GM10248 (cell line): Measurements from ENCODE around the gene ITGB7.
"Not testable (repeated sequence)": the region's sequence is repeated elsewhere in the genome, so short reads cannot be mapped to it uniquely, and the experiment has no call there.

Experiments
- CTCF ChIA-PET: fragments of 300-600 bp; sonication (Branson Sonifier 250); formaldehyde crosslinking; extraction: SDS; loops from one replicate; lab custom pipeline; 2021; ENCODE audit warnings: antibody characterized with exemption; lab: Yijun Ruan, JAX
- POLR2A ChIA-PET: fragments of 350-650 bp; sonication (Branson Sonifier 250); formaldehyde crosslinking; extraction: SDS; loops from one replicate; lab custom pipeline; 2020; ENCODE audit warnings: antibody characterized with exemption; lab: Yijun Ruan, JAX
- DNase-seq: peaks from one replicate; pipeline ENCODE4 v3.0.0; 2012; ENCODE audit errors: extremely low spot score
- CTCF ChIP-seq: IDR thresholded peaks from 2 replicates; pipeline ENCODE4 v1.5.1; 2012; ENCODE audit warnings: mild to moderate bottlenecking, low read depth; ENCODE audit errors: extremely low read depth, missing control alignments, control extremely low read depth

The ITGB7 gene

GRCh38 chr12:53211476-53212381 lies 4.7 kb upstream of the ITGB7 start:
- CTCF ChIA-PET, result interaction anchor here (0.8 to 19.5 kb wide), 32 partner anchors 8 to 546 kb away, joined by 3 to 383 read pairs (median 6); partner anchors contain the start of genes AAAS, CSAD, ESPL1 and MYG1
- POLR2A ChIA-PET, result interaction anchor here (1.2 kb wide), 1 partner anchor 56 kb away, joined by 3 read pairs; the partner anchor contains the start of gene ESPL1
- TF ChIP-seq CTCF, result peak; percentile 49
- no peak for DNase-seq

DNA sequence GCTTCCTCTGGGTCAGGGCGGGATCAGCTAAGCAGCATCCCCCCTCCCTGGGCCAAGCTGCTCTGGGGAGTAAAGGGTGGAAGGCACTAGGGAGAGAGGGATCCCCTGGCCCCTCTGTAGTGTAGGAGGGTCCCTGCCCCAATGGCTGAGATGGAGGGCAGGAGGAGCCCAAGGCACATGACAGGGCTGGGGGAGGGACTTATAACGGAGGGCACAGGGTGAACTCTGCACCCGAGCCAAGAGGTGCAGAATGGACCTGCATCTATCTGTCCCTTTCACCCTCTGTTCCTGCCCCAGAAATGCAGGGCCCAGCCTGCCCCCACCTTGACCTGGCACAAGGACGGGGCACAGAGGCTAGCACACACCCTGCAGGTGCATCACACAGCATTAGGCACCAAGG lies 3.8 kb upstream of the ITGB7 start:
- no peak for TF ChIP-seq CTCF
- DNase-seq, result no peak
- CTCF ChIA-PET, result interaction anchor here (0.7 to 19.5 kb wide), 21 partner anchors 9 to 547 kb away, joined by 3 to 383 read pairs (median 6); partner anchors contain the start of genes AAAS, CSAD, ESPL1 and MYG1
- POLR2A ChIA-PET, result interaction anchor here (1.2 kb wide), 1 partner anchor 57 kb away, joined by 3 read pairs; the partner anchor contains the start of gene ESPL1

DNA sequence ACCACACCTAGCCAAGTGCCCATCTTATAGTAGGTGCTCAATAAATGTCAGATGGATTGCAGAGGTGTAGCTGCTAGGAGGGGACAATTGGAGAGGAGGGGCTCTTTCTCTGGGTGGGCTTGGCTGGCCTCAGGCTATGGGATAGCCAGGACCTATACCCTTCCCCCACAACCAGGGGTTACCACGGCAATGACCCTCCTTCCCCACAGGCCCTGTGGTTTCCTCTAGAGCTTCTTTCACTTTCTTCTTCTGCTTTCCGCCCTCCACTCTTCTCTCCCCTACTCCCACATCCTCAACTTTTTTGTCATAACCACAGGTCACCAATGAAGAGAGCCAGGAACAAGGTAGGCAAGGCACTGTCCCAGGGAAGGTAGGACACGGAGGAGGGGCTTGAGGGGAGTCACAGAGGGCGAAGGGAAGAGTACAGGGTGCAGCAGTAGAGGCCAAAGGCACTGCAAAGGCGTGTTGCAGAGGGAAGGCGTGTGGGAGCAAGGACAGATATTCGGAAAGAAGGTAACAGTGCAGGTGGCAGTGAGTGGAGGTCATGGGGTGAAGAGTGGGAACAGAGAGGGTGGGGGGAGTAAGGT lies 1.9 kb upstream of the ITGB7 start:
- peak; percentile 72 for DNase-seq
- POLR2A ChIA-PET, result interaction anchor here (0.5 to 1.1 kb wide), 2 partner anchors 86 to 112 kb away, joined by 3 read pairs; partner anchors contain the start of gene PFDN5
- CTCF ChIA-PET, result interaction anchor here (0.7 to 19.5 kb wide), 19 partner anchors 8 to 212 kb away, joined by 3 to 383 read pairs (median 3); partner anchors contain the start of genes AAAS, CSAD, ESPL1 and MYG1
- no peak for TF ChIP-seq CTCF

- no peak for TF ChIP-seq CTCF
- ChIA-PET POLR2A (interaction anchor here (1.1 kb wide), 1 partner anchor 113 kb away, joined by 3 read pairs; no protein-coding TSS in a partner anchor), CTCF (interaction anchor here (0.7 to 19.5 kb wide), 15 partner anchors 8 to 115 kb away, joined by 3 to 383 read pairs (median 3); partner anchors contain the start of genes AAAS, ESPL1, MYG1 and PFDN5)
- DNase-seq, result no peak
Measured at GRCh38 chr12:53208435-53208834, 1.4 kb upstream of the ITGB7 start.

GRCh38 chr12:53205747-53206419 lies 1.2 kb downstream of the ITGB7 start:
- ChIA-PET CTCF (interaction anchor here (1.3 to 19.5 kb wide), 9 partner anchors 10 to 139 kb away, joined by 3 to 383 read pairs (median 6); partner anchors contain the start of genes AAAS, MYG1 and PFDN5), POLR2A (interaction anchor here (0.6 kb wide), 1 partner anchor 13 kb away, joined by 3 read pairs; no protein-coding TSS in a partner anchor)
- peak; percentile 83 for DNase-seq
- TF ChIP-seq CTCF, result no peak

DNA sequence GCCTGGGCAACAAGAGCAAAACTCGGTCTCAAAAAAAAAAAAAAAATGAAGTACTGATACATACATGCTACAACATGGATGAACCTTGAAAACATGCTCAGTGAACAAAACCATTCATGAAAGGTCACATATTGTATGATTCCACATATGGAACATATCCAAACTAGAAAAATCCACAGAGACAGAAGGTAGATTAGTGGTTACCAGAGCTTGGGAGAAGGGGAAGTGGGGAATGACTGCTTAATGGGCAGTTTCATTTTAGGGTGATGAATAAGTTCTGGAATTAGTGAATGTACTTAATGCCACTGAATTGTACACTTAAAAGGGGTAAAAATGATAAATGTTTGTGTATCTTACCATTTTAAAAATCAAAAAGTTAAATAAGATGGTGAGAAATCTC lies 2.7 kb downstream of the ITGB7 start:
- DNase-seq, result no peak
- ChIA-PET POLR2A (no interaction called here), CTCF (interaction anchor here (1.1 to 19.5 kb wide), 6 partner anchors 9 to 140 kb away, joined by 3 to 383 read pairs (median 6); partner anchors contain the start of genes MYG1 and PFDN5)
- no peak for TF ChIP-seq CTCF

GRCh38 chr12:53202316-53202715 lies 4.7 kb downstream of the ITGB7 start:
- ChIA-PET POLR2A (interaction anchor here (0.6 kb wide), 1 partner anchor 277 kb away, joined by 3 read pairs; no protein-coding TSS in a partner anchor), CTCF (interaction anchor here (0.8 to 19.5 kb wide), 9 partner anchors 11 to 154 kb away, joined by 3 to 383 read pairs (median 3); partner anchors contain the start of genes MYG1 and PFDN5)

More at GRCh38 chr12:53202316-53202715, 4.7 kb downstream of the ITGB7 start:
- DNase-seq, result not testable (repeated sequence)
